T-helper 1 cell treated with Interleukin-12 subunit alpha and Interleukin-12 subunit beta and Interleukin-4 antibody, amounts not matched to agents 30 ng/mL and 1 ng/mL, for 36 hours (primary cell): Measurements from ENCODE around the gene GNAT1. TPM values are rescaled to one million over a fixed set of nuclear protein-coding genes. Genes with fewer than 3 reads are reported as not detected.
"Not testable (repeated sequence)": the region's sequence is repeated elsewhere in the genome, so short reads cannot be mapped to it uniquely, and the experiment has no call there.

Source experiments
- intact Hi-C: fragments of 100-400 bp; cut with micrococcal nuclease; formaldehyde crosslinking; loops from one replicate; pipeline ENCODE4 v1.15.1; 2024
- total RNA-seq: library from RNA; stranded (reverse); gene quantifications from 2 replicates; pipeline ENCODE4 v1.2.3, GENCODE V29; 2022

Gene GNAT1
- total RNA-seq, 1 donor from 2014 or later = not detected

- intact Hi-C loops = no loop called here
Measured at GRCh38 chr3:50201573-50202315, 10.3 kb downstream of the GNAT1 start.

- intact Hi-C loops = no loop called here
Measured at GRCh38 chr3:50202353-50203112, 11.1 kb downstream of the GNAT1 start.

DNA sequence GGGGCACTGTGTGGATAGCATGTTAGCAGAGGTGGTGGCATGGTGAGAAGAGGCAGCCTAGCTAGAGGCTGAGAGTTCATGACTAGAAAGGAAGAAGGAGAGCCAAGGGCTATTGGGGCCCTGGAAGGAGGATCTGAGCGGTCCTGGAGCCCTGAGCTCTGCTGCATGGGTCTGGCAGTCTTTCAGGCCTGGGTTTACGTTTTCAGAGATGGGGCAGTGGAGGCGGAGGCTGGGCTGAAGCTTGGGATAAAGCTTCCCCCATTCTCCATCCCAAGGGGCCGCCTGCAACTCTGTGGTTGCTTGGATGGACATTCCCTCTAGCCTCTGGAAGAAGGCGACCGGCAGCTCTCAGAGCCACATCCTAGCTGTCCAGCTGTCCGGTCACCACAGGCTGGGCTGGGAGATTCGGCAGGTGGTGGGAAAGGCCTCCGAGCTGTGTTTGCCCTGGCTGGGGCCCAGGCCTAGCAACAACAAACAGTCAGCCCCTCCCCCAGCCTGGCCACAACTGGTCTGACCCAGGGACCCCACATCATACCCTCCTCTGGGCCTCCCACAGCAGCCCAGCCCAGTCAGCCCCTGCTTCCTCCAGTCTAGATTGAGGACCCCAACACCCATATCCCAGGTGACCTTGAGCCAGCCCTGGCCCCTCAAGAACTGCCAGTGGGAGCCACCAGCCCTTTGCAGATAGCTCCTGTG lies 11.9 kb downstream of the GNAT1 start:
- intact Hi-C loops = no loop called here

- intact Hi-C loops = no loop called here
Measured at GRCh38 chr3:50203809-50204803, 12.7 kb downstream of the GNAT1 start.

DNA sequence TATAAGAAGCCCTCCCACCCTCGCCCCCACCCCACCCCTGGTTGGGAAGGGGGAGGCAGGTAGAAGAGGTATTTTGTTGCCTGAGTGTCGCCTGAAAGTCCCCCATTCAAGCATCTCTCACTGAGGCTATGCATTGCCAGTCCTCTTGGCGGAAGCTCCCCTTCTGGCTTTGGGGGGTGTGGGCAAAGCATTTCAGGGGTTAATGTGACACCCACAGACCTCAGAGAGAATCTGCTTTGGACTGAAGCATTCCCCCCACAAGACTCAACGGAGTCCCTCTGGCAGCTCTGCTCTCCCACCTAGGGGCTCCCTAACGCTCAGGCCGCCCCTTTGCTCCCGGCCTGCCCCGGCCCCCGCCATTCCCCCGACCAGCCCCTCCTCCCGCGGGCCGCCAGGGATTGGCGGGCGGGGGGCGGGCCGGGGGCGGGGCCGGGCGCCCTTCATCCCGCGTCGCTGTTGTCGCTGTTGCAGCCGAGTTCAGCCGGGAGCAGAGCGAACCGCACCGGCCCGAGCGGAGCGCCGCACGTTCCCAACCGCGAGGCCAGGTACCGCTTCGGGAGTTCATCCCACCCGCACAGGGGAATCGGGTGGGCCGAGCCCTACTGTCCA lies 13.5 kb downstream of the GNAT1 start, which contains the start of gene SLC38A3:
Gene SLC38A3, plus strand, starts transcription at position 468 of the 609 bp plus-strand sequence. CDS start 8,929 bp downstream, outside the sequence.
- intact Hi-C loops = no loop called here

- intact Hi-C loops = no loop called here
Measured at GRCh38 chr3:50205413-50206276, 14.2 kb downstream of the GNAT1 start.

GRCh38 chr3:50207359-50208042 lies 16.1 kb downstream of the GNAT1 start:
- intact Hi-C loops = no loop called here

DNA sequence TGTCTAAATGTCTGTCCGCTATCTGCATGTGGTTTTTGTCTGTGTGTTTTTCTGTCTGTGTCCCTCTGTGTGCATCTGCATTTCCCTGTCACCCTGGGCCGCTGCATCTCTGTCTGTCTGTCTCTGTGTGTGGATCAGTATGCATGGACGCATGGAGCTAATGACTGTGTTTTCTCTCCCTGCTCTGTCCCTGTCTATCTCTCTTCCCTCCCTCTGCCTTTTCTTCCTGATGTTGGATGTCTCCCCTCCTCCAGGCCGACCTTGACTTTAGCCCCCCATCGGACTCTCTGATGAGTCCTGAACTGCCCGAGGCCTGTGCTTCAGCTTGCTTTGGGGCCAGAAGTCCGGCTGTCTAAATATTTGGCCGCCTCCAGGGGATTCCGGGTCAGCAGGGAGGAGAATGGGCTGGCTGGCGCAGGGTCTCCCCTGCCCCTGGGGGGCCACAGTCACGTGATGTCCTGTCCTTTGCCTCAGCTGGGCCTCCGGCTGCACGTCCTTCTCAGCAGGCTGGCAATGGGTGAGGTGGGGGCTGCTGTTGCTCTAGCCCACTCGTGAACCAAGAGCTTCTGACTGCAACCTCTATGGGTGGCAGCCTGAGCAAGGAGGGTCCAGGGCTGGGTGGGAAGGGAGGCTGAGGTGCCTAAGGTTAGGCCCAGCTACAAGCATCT lies 17.4 kb downstream of the GNAT1 start:
- intact Hi-C loops = no loop called here

GRCh38 chr3:50210176-50210509 lies 18.7 kb downstream of the GNAT1 start:
- intact Hi-C loops = no loop called here

- intact Hi-C loops = no loop called here
Measured at GRCh38 chr3:50210510-50211367, 19.3 kb downstream of the GNAT1 start.

DNA sequence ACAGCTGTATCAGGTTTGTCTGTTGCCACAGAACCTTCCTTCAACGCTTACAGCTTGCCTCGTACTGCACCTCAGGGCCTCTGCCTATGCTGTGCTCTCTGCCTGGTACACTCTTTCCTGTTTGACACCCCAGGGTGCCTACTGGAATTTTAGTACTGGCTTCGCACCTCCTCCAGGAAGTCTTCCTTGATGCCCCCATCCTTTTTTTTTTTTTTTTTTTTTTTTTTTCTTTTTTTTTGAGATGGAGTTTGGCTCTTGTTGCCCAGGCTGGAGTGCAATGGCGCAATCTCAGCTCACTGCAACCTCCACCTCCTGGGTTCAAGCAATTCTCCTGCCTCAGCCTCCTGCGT lies 19.9 kb downstream of the GNAT1 start:
- intact Hi-C loops = not testable (repeated sequence)

DNA sequence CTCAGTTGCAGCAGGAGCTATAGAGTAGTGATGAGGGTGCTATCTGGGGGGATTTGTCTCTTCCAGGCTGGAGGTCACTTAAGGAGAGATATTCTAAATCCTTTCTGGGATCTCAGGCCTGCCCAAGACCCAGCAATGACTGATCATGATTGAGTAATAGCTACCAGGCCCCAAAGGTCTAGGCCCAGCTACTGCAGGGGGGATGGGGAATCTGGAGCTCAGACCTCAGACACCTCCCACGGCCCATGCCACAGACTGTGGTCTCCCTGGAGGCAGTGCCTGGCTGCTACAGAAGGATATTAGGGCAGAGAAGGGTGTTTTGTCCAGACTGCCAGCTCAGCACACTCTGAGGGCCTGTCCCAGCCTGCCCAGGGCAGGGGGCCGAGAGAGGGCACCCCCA lies 20.5 kb downstream of the GNAT1 start:
- intact Hi-C loops = no loop called here

DNA sequence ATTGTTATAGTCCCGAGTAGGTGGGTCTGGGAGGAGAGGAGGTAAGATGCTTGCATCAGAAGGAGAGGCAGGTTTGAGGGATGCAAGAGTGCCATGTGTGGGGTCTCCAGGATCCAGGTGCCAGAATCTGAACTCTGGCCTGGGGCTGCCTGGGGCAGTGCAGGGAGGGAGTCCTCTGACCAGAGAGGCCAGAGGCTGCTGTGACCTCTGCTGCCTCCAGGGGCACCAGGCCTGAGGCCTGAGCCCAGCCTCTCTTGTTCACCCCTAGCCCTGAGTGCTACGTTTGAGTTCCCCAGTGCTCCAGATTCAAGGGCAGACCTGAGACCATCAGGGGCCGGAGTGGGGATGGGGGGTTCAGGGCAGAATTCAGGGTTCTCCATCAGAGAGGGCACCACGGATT lies 21.1 kb downstream of the GNAT1 start:
- intact Hi-C loops = no loop called here

DNA sequence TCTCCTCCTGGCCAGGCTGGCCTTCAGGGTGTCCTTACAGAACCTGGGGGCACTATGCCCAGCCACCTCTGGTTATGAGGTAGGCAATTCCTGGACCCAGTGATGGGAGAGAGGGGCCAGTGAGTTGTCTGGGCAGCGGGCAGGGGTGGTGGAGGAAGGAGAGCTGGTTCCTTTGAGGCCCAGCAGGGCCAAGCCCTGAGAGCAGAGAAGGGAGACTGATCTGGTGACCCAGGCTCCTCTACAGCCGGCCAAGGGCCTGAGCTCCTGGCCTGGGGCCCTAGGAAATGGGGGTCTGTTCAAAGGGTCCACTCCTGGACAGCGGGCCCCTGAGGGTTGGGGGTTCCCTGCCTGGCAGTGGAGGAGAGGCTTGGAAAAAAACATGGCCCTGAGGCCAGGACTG lies 21.6 kb downstream of the GNAT1 start:
- intact Hi-C loops = no loop called here

- intact Hi-C loops = no loop called here
Measured at GRCh38 chr3:50213373-50213772, 22.0 kb downstream of the GNAT1 start.

- intact Hi-C loops = no loop called here
Measured at GRCh38 chr3:50214824-50215223, 23.4 kb downstream of the GNAT1 start.

DNA sequence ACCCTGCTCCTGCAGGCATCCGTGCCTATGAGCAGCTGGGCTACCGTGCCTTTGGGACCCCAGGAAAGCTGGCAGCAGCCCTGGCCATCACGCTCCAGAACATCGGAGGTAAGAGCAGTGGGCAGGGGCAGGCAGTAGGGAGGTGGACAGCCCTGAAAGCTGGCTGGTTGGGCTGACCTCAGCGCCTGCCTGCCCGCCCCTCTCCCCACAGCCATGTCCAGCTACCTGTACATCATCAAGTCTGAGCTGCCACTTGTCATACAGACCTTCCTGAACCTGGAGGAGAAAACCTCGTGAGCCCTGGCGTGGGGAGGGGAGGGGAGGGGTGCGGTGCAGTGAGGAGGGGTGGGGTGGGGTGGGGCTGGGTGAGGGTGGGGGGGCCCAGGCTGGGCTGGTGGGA lies 24.1 kb downstream of the GNAT1 start:
- intact Hi-C loops = no loop called here

GRCh38 chr3:50217681-50218080 lies 26.3 kb downstream of the GNAT1 start:
- intact Hi-C loops = no loop called here
